GDM1 (cell line): ENCODE measurements around the gene OGN.

Source experiments
- DNase-seq: peaks from one replicate; lab custom pipeline; 2025; lab: John Stamatoyannopoulos, UW

Gene OGN

GRCh38 chr9:92402826-92403745 lies 1.3 kb downstream of the OGN start:
- no peak for DNase-seq

DNA sequence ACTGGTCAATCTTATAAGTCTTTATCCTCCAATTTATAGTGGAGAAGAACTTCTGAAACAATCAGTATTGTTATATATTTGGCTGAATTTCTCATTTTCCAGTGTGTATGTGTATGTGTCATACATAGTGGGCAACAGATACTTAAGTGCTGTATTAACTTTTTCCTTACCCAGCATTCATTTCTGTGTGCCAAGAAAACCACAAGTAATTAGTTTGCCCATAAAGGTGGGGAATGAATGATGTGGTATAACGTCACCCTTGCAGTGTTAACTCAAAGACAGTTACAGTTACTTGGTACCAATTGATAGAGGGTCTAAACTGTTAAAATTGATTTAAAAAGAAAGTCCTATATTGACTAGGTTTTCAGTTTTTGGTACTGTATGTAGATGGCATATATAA lies 2.0 kb downstream of the OGN start:
- no peak for DNase-seq

- no peak for DNase-seq
Observed at GRCh38 chr9:92397853-92398252, 6.5 kb downstream of the OGN start.

DNA sequence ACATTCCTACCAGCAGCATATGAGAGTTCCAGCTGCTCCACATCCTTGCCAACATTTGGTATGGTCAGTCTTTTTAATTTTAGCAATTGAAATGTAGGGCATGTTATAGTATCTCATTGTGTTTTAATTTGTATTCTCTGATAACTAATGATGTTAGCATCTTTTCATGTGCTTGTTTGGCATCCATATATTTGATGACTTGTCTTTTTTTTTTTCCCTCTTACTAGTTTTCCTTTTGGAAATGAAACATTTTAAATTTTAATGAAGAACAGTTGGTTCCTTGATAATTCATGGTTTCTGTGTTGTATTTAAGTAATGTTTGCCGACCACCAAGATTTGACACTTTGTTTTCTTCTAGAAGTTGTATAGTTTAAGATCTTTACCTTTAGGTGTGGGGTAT lies 8.8 kb downstream of the OGN start:
- no peak for DNase-seq

- no peak for DNase-seq
Observed at GRCh38 chr9:92393686-92394085, 10.7 kb downstream of the OGN start.

GRCh38 chr9:92392690-92393089 lies 11.7 kb downstream of the OGN start:
- DNase-seq: no peak

- no peak for DNase-seq
Observed at GRCh38 chr9:92385953-92386352, 18.4 kb downstream of the OGN start.

- no peak for DNase-seq
Observed at GRCh38 chr9:92385477-92385876, 18.9 kb downstream of the OGN start.

- DNase-seq: no peak
Observed at GRCh38 chr9:92385001-92385400, 19.4 kb downstream of the OGN start.

DNA sequence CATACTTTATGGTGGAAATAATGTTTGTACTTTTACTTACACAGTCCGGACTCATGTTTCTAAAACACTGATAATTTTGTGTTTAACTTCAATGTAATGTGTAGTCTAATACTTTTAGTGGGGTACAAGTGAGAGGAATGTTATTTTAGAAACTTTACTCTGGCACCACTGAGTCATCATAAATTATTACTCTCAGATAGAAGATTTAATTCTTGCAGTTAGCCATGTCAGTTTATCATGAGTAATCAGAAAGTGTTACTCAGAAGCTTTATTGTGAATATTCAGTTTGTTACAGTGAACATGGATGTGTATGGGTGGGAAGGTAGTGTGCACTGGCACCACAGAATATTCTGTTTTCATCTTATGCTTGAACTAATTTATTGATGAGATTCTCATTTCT lies 20.0 kb downstream of the OGN start:
- no peak for DNase-seq

GRCh38 chr9:92381775-92382174 lies 22.6 kb downstream of the OGN start:
- no peak for DNase-seq

DNA sequence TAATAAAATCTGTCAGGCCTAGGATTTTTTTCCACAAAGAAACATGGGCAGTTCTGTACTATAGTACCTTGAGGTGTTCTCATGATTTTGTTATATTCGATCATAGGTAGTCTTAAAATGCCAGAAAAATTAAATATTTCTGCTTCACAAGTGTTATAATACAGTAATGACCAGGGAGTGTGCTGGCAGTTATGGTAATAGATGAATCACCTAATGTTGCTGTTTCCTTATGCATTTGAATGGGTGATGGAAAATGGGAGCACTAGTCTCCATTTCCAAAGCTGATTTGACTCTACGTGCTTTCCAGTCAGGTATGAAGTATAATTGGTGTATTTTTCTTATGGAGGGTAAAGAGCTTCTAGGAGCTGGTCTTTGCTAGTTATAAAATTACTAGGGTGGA lies 23.8 kb downstream of the OGN start:
- DNase-seq: no peak

GRCh38 chr9:92378865-92379560 lies 25.4 kb downstream of the OGN start:
- no peak for DNase-seq

GRCh38 chr9:92377876-92378275 lies 26.5 kb downstream of the OGN start:
- no peak for DNase-seq

GRCh38 chr9:92373167-92373566 lies 31.2 kb downstream of the OGN start:
- no peak for DNase-seq

DNA sequence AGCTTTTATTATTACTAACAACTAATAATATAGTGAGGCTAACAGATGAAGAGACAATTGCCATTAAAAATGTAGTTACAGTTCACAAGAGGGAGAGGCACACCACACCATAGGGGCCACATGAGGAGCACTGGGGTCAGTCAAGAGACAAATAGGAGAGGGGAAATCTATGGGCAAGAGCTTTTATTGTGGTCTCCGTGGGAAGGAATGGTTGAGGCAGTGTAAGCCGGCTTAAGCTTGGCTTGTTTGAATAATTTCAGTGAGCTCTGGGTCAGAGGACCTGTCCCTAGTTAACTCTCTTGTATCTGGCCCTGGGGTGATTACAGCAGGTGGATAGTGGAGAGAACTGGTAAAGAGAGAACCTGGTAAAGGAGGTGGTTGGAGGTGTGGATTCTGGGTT lies 35.3 kb downstream of the OGN start:
- DNase-seq: no peak

- no peak for DNase-seq
Observed at GRCh38 chr9:92360083-92360482, 44.3 kb downstream of the OGN start.

DNA sequence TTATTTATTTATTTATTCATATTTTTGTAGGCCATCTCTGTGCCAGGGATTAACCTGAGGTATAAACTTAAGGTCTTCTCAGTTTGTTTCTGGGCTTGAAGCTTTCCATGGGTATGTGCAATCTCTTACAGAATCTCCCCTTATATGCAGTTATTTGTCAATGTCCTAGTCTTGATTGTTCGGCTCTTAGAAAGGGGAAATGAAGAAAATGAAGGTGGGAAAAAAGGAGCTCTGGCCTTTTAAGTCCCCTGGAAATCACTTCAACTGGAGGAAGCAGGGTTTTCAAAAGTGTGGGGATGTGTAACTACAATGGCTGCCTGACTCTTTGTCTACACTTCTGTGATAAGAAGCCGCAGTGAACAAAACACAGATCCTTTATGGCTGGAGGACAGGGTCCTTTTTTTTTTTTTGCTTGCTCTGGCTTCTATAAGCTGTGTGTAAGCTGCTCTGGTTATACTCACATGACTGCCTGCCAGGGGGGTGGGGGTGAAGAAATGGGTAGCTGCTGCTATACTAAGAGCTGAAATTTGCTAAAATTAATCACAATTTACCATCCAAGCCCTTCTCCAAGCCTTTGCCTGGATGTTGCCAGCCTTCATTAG lies 44.9 kb downstream of the OGN start:
- DNase-seq: no peak

DNA sequence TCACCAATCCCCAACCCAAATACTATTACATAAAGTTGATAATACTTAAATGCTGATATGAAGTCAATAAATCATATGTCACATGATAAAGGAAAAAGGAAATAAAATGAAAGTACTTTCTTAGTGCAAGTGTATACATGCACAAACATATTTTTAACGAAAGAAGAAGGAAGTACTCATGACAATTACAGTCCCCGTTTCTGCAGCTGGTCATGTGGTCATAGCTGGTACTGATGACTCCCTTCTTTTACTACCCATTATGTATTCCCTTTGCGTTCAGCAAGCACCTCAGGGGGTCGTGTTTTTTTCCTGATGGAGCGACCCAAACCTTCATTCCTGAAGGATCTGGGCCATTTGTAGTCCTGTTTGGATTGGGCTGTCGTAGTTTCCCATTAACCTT lies 51.3 kb downstream of the OGN start:
- no peak for DNase-seq

- DNase-seq: no peak
Observed at GRCh38 chr9:92350740-92351133, 53.6 kb downstream of the OGN start.

DNA sequence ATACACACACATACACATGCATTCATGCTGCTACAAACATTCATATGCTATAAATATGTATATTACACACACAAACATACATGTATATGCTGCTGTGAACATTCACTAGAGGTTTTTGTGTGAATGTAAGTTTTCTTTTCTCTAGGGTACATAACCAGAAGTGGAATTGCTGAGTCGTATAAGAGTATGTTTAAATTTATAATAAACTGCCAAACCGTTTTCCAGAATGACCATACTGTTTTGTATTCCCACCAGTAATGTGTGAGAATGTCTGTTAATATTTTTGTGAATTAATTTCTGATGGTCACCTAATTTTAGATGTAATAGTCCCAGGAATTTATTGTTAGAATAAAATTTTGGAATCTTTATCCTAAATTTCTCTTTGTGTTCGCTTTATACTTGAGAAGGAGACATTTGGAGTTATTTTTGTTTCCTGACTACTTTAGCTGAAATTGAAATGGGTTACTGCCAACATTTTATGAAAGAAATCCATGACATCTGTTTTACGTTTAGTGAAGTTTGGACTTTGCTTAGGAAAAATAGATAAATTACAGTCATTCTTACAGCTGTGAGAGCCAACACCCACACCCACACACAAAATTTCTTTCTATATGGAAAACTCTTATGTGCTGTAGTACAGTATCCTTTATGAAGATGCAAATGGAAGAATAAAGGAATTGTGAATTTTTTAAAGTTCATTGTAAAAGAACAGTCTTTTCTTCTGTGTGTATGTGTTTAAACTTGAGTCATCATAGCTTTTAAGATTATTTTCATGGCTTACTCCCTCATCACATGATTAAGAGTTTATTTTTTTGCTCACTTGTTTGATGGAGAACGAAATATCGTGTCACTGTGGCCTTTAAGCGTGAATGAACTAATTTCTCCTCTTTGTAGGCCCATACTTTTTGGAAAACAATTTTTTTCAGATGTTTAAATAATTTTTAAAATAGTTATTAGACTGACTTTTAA lies 54.3 kb downstream of the OGN start:
- no peak for DNase-seq

- DNase-seq: no peak
Observed at GRCh38 chr9:92345582-92345981, 58.8 kb downstream of the OGN start.
